Jurkat, Clone E6-1 (cell line): ENCODE measurements around the gene IQCM.

ENCODE experiments used
- DNase-seq: peaks from one replicate; pipeline ENCODE4 v3.0.0-alpha.2; 2011; ENCODE audit warnings: low read depth, low spot score
- H3K4me3 ChIP-seq: 2 replicates; pipeline ENCODE4 v1.5.1; 2011; ENCODE audit warnings: mild to moderate bottlenecking, low read length, control low read depth, moderate library complexity

Gene IQCM

GRCh38 chr4:149785696-149786431, 29.8 kb downstream of the IQCM start:
- no peak overlapping the region for H3K4me3 ChIP-seq
- no peak for DNase-seq

GRCh38 chr4:149784018-149784417, 31.6 kb downstream of the IQCM start:
- H3K4me3 ChIP-seq, result no peak overlapping the region
- DNase-seq, result no peak

GRCh38 chr4:149781150-149781549, 34.5 kb downstream of the IQCM start:
- no peak overlapping the region for H3K4me3 ChIP-seq
- DNase-seq, result no peak

- DNase-seq, result no peak
- no peak overlapping the region for H3K4me3 ChIP-seq
Observed at GRCh38 chr4:149768477-149768876, 47.2 kb downstream of the IQCM start.

GRCh38 chr4:149766135-149766534, 49.5 kb downstream of the IQCM start:
- H3K4me3 ChIP-seq, result no peak overlapping the region
- DNase-seq, result no peak

- no peak overlapping the region for H3K4me3 ChIP-seq
- DNase-seq, result no peak
Observed at GRCh38 chr4:149765630-149766029, 50.0 kb downstream of the IQCM start.

- H3K4me3 ChIP-seq, result no peak overlapping the region
- DNase-seq, result no peak
Observed at GRCh38 chr4:149755969-149756368, 59.7 kb downstream of the IQCM start.

GRCh38 chr4:149754526-149754925, 61.1 kb downstream of the IQCM start:
- no peak for DNase-seq
- H3K4me3 ChIP-seq, result no peak overlapping the region

GRCh38 chr4:149752729-149753128, 62.9 kb downstream of the IQCM start:
- DNase-seq, result no peak
- H3K4me3 ChIP-seq, result no peak overlapping the region

- DNase-seq, result no peak
- no peak overlapping the region for H3K4me3 ChIP-seq
Observed at GRCh38 chr4:149751174-149751573, 64.5 kb downstream of the IQCM start.

- DNase-seq, result no peak
- no peak overlapping the region for H3K4me3 ChIP-seq
Observed at GRCh38 chr4:149749784-149750183, 65.9 kb downstream of the IQCM start.

- no peak overlapping the region for H3K4me3 ChIP-seq
- DNase-seq, result no peak
Observed at GRCh38 chr4:149747646-149748045, 68.0 kb downstream of the IQCM start.

GRCh38 chr4:149746276-149746675, 69.4 kb downstream of the IQCM start:
- DNase-seq, result no peak

GRCh38 chr4:149741186-149741831, 74.3 kb downstream of the IQCM start:
- no peak for DNase-seq
- H3K4me3 ChIP-seq, result no peak overlapping the region

More at GRCh38 chr4:149746276-149746675, 69.4 kb downstream of the IQCM start:
- no peak overlapping the region for H3K4me3 ChIP-seq

- no peak overlapping the region for H3K4me3 ChIP-seq
- DNase-seq, result no peak
Observed at GRCh38 chr4:149738156-149738555, 77.5 kb downstream of the IQCM start.

GRCh38 chr4:149735796-149736195, 79.8 kb downstream of the IQCM start:
- no peak for DNase-seq
- no peak overlapping the region for H3K4me3 ChIP-seq

GRCh38 chr4:149728444-149728843, 87.2 kb downstream of the IQCM start:
- H3K4me3 ChIP-seq, result no peak overlapping the region
- DNase-seq, result no peak

- DNase-seq, result no peak
- no peak overlapping the region for H3K4me3 ChIP-seq
Observed at GRCh38 chr4:149727663-149728062, 88.0 kb downstream of the IQCM start.

GRCh38 chr4:149723065-149723464, 92.6 kb downstream of the IQCM start:
- no peak overlapping the region for H3K4me3 ChIP-seq
- no peak for DNase-seq

GRCh38 chr4:149719806-149720205, 95.8 kb downstream of the IQCM start:
- no peak for DNase-seq
- no peak overlapping the region for H3K4me3 ChIP-seq

- no peak for DNase-seq
- no peak overlapping the region for H3K4me3 ChIP-seq
Observed at GRCh38 chr4:149719357-149719756, 96.3 kb downstream of the IQCM start.
